WTC11 (cell line): ENCODE measurements around the gene KCNK4. TPM values are rescaled to one million over a fixed set of nuclear protein-coding genes. Genes with fewer than 3 reads are reported as not detected.

ENCODE experiments used
- ATAC-seq: fragments of 200-7000 bp; cut with Tn5 transposase; 2 replicates; pipeline ENCODE4 v1.10.0; 2021; ENCODE audit warnings: mild to moderate bottlenecking, moderate library complexity
- CTCF ChIA-PET: fragments of 300-600 bp; sonication (Branson Sonifier 250); formaldehyde crosslinking; loops from one replicate; lab custom pipeline; 2021; ENCODE audit warnings: antibody characterized with exemption; lab: Charles Lee
- POLR2A ChIA-PET: fragments of 350-600 bp; sonication (Branson Sonifier 250); formaldehyde crosslinking; loops from one replicate; lab custom pipeline; 2021; ENCODE audit warnings: antibody characterized with exemption; lab: Charles Lee
- DNase-seq: peaks from one replicate; pipeline ENCODE4 v3.0.0; 2021; ENCODE audit warnings: low spot score
- H3K27ac Mint-ChIP-seq: 2 replicates; pipeline ENCODE4 v1.8.0; 2021; ENCODE audit warnings: mixed read lengths
- H3K27me3 Mint-ChIP-seq: 2 replicates; pipeline ENCODE4 v1.8.0; 2021; ENCODE audit warnings: low read depth, mild to moderate bottlenecking, moderate library complexity, mixed read lengths
- H3K36me3 Mint-ChIP-seq: 2 replicates; pipeline ENCODE4 v1.8.0; 2021; ENCODE audit warnings: mixed read lengths
- H3K4me1 Mint-ChIP-seq: 2 replicates; pipeline ENCODE4 v1.8.0; 2022; ENCODE audit warnings: mixed read lengths
- H3K4me3 Mint-ChIP-seq: 2 replicates; pipeline ENCODE4 v1.8.0; 2021; ENCODE audit warnings: mild to moderate bottlenecking, moderate library complexity, mixed read lengths
- H3K9me3 Mint-ChIP-seq: 2 replicates; pipeline ENCODE4 v1.8.0; 2021; ENCODE audit warnings: mixed read lengths
- ATF1 ChIP-seq: sonication (generic); formaldehyde crosslinking; IDR thresholded peaks from 2 replicates; pipeline ENCODE4 v1.8.1; 2023; ENCODE audit warnings: mild to moderate bottlenecking, moderate library complexity, missing genetic modification reagents
- HMGA2 ChIP-seq: fragments of 250-450 bp; sonication (Bioruptor Pico); IDR thresholded peaks from 2 replicates; pipeline ENCODE4 v1.4.0; 2021; ENCODE audit warnings: mild to moderate bottlenecking, moderate library complexity
- NFATC4 ChIP-seq: fragments of 250-450 bp; sonication (Bioruptor Pico); IDR thresholded peaks from 2 replicates; pipeline ENCODE4 v1.9.0; 2021; ENCODE audit warnings: mild to moderate bottlenecking
- NR1H2 ChIP-seq: sonication (generic); formaldehyde crosslinking; IDR thresholded peaks from 2 replicates; pipeline ENCODE4 v1.9.0; 2021; ENCODE audit warnings: mild to moderate bottlenecking, moderate library complexity, missing genetic modification reagents
- SOX15 ChIP-seq: fragments of 250-450 bp; sonication (Bioruptor Pico); IDR thresholded peaks from 2 replicates; pipeline ENCODE4 v1.9.0; 2021; ENCODE audit warnings: mild to moderate bottlenecking
- ZNF121 ChIP-seq: sonication (generic); formaldehyde crosslinking; IDR thresholded peaks from 2 replicates; pipeline ENCODE4 v1.8.0; 2023; ENCODE audit warnings: missing genetic modification reagents
- ZNF138 ChIP-seq: sonication (generic); formaldehyde crosslinking; conservative IDR thresholded peaks from 2 replicates; pipeline ENCODE4 v1.8.1; 2022; ENCODE audit warnings: mild to moderate bottlenecking, moderate library complexity, missing genetic modification reagents
- ZNF396 ChIP-seq: fragments of 250-450 bp; sonication (Bioruptor Pico); IDR thresholded peaks from 2 replicates; pipeline ENCODE4 v1.8.0; 2021; ENCODE audit warnings: mild to moderate bottlenecking, moderate library complexity, borderline replicate concordance
- ZNF671 ChIP-seq: fragments of 250-450 bp; sonication (Bioruptor Pico); IDR thresholded peaks from 2 replicates; pipeline ENCODE4 v1.8.0; 2021; ENCODE audit warnings: mild to moderate bottlenecking
- total RNA-seq: library from RNA; stranded (reverse); gene quantifications from 3 replicates; pipeline ENCODE4 v1.2.3, GENCODE V29; 2021
- TF ChIP-seq, protein P1 (sequence below): fragments of 200-600 bp; IDR thresholded peaks from 2 replicates; pipeline ENCODE4 v1.8.0; 2022; ENCODE audit warnings: antibody characterized with exemption
- TF ChIP-seq, protein P2 (sequence below): sonication (generic); formaldehyde crosslinking; IDR thresholded peaks from 2 replicates; pipeline ENCODE4 v1.8.0; 2022; ENCODE audit warnings: mild to moderate bottlenecking, missing genetic modification reagents
- TF ChIP-seq, protein P3 (sequence below): sonication (generic); formaldehyde crosslinking; IDR thresholded peaks from 2 replicates; pipeline ENCODE4 v1.8.0; 2023; ENCODE audit warnings: mild to moderate bottlenecking, missing genetic modification reagents
- TF ChIP-seq, protein P4 (sequence below): sonication (generic); formaldehyde crosslinking; IDR thresholded peaks from 2 replicates; pipeline ENCODE4 v1.8.0; 2023; ENCODE audit warnings: missing genetic modification reagents, mild to moderate bottlenecking, borderline replicate concordance
- TF ChIP-seq, protein P5 (sequence below): sonication (generic); formaldehyde crosslinking; IDR thresholded peaks from 2 replicates; pipeline ENCODE4 v1.8.0; 2022; ENCODE audit warnings: missing genetic modification reagents
- TF ChIP-seq, protein P6 (sequence below): sonication (generic); formaldehyde crosslinking; IDR thresholded peaks from 2 replicates; pipeline ENCODE4 v1.8.1; 2023; ENCODE audit warnings: mild to moderate bottlenecking, missing genetic modification reagents

Gene KCNK4
- total RNA-seq, 1 experiment from 2014 or later: 0.74 TPM

DNA sequence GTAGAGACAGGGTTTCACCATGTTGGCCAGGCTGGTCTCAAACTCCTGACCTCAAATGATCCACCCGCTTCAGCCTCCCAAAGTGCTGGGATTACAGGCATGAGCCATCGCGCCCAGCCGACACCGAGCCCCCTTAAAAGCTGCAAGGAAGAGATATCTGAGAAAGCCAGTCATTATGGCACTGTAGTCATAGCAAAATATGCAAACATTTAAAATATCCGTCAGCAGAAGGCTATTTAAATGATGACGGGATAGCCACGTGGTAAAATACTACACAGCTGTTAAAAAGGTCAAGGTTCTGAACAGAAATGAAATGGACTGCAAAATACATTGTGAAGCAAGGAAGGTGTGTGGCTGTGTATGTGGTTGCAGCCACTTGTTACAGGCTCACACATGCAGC lies 42.5 kb downstream of the KCNK4 start:
- no peak overlapping the region for H3K27ac Mint-ChIP-seq
- DNase-seq (no peak), ATAC-seq (no peak)
- peaks cover 10% of the 10 kb centered on the region for H3K4me1 Mint-ChIP-seq
- CTCF ChIA-PET: interaction anchor here (4.1 to 4.8 kb wide), 3 partner anchors 8 to 29 kb away, joined by 23 to 118 read pairs (median 70); partner anchors contain the start of genes CCDC88B and ESRRA
- H3K27me3 Mint-ChIP-seq: peaks cover 11% of the 10 kb centered on the region
- H3K9me3 Mint-ChIP-seq: no peaks in the 10 kb centered on the region
- TF ChIP-seq, protein P1, sequence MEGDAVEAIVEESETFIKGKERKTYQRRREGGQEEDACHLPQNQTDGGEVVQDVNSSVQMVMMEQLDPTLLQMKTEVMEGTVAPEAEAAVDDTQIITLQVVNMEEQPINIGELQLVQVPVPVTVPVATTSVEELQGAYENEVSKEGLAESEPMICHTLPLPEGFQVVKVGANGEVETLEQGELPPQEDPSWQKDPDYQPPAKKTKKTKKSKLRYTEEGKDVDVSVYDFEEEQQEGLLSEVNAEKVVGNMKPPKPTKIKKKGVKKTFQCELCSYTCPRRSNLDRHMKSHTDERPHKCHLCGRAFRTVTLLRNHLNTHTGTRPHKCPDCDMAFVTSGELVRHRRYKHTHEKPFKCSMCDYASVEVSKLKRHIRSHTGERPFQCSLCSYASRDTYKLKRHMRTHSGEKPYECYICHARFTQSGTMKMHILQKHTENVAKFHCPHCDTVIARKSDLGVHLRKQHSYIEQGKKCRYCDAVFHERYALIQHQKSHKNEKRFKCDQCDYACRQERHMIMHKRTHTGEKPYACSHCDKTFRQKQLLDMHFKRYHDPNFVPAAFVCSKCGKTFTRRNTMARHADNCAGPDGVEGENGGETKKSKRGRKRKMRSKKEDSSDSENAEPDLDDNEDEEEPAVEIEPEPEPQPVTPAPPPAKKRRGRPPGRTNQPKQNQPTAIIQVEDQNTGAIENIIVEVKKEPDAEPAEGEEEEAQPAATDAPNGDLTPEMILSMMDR: no peak
- TF ChIP-seq, protein P2, sequence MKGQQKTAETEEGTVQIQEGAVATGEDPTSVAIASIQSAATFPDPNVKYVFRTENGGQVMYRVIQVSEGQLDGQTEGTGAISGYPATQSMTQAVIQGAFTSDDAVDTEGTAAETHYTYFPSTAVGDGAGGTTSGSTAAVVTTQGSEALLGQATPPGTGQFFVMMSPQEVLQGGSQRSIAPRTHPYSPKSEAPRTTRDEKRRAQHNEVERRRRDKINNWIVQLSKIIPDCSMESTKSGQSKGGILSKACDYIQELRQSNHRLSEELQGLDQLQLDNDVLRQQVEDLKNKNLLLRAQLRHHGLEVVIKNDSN: no peak
- POLR2A ChIA-PET: no interaction called here
- no peak overlapping the region for H3K4me3 Mint-ChIP-seq
- H3K36me3 Mint-ChIP-seq: no peaks in the 10 kb centered on the region

DNA sequence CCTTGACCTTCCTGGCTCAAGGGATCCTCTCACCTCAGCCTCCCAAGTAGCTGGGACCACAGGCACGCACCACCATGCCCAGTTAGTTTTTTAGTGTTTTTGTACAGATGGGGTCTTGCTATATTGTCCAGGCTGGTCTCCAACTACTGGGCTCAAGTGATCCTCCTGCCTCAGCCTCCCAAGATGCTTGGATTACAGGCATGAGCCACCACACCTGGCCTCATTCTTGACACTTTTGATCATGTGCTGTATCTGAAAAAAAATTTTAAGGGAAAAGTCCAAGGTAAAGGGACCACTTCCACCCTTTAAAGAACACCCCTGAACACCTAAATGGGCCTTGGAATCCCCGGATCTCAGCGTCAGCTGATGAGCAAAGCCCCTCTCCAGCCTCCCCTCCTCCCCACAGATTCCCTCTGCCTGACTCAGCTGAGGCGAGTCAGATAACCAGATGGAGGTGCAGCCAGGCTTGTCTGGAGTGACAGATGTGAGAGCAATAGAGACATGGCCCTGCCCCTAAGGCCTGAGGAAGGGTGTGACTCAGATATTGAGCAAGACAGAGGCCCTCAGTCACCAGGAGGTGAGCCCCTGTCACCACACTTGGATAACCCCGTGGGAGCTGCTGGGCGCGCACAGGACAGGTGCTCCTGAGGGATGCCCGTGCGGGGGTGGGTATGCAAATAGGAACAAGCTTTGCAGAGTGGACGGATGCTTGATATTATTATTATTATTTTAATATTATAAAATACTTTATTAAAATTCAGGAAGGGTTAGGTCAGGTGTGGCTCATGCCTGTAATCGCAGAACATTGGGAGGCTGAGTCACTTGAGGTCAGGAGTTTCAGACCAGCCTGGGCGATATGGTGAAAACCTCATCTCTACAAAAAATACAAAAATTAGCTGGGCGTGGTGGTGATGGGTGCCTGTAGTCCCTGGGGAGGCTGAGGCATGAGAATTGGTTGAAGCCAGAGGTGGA lies 43.9 kb downstream of the KCNK4 start:
- ChIA-PET POLR2A (no interaction called here), CTCF (interaction anchor here (13.9 kb wide), 1 partner anchor 18 kb away, joined by 437 read pairs; no protein-coding TSS in a partner anchor)
- H3K27ac Mint-ChIP-seq: no peak overlapping the region
- H3K9me3 Mint-ChIP-seq: no peaks in the 10 kb centered on the region
- H3K27me3 Mint-ChIP-seq: peaks cover 25% of the 10 kb centered on the region
- H3K4me3 Mint-ChIP-seq: no peak overlapping the region
- peaks cover 14% of the 10 kb centered on the region for H3K4me1 Mint-ChIP-seq
- peak; percentile 50 for ATAC-seq
- TF ChIP-seq ZNF396 (CRISPR knock-in tag) (no peak), SOX15 (CRISPR knock-in tag) (no peak), NR1H2 (CRISPR knock-in tag) (no peak), ZNF671 (CRISPR knock-in tag) (no peak), ATF1 (no peak), NFATC4 (CRISPR knock-in tag) (no peak), HMGA2 (CRISPR knock-in tag) (0 out of 2 replicates have a peak, but pooled peaks have one; percentile 39), ZNF138 (CRISPR knock-in tag) (no peak), ZNF121 (CRISPR knock-in tag) (peak; percentile 95)
- TF ChIP-seq, protein P3, sequence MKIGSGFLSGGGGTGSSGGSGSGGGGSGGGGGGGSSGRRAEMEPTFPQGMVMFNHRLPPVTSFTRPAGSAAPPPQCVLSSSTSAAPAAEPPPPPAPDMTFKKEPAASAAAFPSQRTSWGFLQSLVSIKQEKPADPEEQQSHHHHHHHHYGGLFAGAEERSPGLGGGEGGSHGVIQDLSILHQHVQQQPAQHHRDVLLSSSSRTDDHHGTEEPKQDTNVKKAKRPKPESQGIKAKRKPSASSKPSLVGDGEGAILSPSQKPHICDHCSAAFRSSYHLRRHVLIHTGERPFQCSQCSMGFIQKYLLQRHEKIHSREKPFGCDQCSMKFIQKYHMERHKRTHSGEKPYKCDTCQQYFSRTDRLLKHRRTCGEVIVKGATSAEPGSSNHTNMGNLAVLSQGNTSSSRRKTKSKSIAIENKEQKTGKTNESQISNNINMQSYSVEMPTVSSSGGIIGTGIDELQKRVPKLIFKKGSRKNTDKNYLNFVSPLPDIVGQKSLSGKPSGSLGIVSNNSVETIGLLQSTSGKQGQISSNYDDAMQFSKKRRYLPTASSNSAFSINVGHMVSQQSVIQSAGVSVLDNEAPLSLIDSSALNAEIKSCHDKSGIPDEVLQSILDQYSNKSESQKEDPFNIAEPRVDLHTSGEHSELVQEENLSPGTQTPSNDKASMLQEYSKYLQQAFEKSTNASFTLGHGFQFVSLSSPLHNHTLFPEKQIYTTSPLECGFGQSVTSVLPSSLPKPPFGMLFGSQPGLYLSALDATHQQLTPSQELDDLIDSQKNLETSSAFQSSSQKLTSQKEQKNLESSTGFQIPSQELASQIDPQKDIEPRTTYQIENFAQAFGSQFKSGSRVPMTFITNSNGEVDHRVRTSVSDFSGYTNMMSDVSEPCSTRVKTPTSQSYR (CRISPR knock-in tag): no peak
- TF ChIP-seq, protein P4, sequence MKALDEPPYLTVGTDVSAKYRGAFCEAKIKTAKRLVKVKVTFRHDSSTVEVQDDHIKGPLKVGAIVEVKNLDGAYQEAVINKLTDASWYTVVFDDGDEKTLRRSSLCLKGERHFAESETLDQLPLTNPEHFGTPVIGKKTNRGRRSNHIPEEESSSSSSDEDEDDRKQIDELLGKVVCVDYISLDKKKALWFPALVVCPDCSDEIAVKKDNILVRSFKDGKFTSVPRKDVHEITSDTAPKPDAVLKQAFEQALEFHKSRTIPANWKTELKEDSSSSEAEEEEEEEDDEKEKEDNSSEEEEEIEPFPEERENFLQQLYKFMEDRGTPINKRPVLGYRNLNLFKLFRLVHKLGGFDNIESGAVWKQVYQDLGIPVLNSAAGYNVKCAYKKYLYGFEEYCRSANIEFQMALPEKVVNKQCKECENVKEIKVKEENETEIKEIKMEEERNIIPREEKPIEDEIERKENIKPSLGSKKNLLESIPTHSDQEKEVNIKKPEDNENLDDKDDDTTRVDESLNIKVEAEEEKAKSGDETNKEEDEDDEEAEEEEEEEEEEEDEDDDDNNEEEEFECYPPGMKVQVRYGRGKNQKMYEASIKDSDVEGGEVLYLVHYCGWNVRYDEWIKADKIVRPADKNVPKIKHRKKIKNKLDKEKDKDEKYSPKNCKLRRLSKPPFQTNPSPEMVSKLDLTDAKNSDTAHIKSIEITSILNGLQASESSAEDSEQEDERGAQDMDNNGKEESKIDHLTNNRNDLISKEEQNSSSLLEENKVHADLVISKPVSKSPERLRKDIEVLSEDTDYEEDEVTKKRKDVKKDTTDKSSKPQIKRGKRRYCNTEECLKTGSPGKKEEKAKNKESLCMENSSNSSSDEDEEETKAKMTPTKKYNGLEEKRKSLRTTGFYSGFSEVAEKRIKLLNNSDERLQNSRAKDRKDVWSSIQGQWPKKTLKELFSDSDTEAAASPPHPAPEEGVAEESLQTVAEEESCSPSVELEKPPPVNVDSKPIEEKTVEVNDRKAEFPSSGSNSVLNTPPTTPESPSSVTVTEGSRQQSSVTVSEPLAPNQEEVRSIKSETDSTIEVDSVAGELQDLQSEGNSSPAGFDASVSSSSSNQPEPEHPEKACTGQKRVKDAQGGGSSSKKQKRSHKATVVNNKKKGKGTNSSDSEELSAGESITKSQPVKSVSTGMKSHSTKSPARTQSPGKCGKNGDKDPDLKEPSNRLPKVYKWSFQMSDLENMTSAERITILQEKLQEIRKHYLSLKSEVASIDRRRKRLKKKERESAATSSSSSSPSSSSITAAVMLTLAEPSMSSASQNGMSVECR (CRISPR knock-in tag): no peak
- TF ChIP-seq, protein P5, sequence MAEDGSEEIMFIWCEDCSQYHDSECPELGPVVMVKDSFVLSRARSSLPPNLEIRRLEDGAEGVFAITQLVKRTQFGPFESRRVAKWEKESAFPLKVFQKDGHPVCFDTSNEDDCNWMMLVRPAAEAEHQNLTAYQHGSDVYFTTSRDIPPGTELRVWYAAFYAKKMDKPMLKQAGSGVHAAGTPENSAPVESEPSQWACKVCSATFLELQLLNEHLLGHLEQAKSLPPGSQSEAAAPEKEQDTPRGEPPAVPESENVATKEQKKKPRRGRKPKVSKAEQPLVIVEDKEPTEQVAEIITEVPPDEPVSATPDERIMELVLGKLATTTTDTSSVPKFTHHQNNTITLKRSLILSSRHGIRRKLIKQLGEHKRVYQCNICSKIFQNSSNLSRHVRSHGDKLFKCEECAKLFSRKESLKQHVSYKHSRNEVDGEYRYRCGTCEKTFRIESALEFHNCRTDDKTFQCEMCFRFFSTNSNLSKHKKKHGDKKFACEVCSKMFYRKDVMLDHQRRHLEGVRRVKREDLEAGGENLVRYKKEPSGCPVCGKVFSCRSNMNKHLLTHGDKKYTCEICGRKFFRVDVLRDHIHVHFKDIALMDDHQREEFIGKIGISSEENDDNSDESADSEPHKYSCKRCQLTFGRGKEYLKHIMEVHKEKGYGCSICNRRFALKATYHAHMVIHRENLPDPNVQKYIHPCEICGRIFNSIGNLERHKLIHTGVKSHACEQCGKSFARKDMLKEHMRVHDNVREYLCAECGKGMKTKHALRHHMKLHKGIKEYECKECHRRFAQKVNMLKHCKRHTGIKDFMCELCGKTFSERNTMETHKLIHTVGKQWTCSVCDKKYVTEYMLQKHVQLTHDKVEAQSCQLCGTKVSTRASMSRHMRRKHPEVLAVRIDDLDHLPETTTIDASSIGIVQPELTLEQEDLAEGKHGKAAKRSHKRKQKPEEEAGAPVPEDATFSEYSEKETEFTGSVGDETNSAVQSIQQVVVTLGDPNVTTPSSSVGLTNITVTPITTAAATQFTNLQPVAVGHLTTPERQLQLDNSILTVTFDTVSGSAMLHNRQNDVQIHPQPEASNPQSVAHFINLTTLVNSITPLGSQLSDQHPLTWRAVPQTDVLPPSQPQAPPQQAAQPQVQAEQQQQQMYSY (CRISPR knock-in tag): no peak
- TF ChIP-seq, protein P6, sequence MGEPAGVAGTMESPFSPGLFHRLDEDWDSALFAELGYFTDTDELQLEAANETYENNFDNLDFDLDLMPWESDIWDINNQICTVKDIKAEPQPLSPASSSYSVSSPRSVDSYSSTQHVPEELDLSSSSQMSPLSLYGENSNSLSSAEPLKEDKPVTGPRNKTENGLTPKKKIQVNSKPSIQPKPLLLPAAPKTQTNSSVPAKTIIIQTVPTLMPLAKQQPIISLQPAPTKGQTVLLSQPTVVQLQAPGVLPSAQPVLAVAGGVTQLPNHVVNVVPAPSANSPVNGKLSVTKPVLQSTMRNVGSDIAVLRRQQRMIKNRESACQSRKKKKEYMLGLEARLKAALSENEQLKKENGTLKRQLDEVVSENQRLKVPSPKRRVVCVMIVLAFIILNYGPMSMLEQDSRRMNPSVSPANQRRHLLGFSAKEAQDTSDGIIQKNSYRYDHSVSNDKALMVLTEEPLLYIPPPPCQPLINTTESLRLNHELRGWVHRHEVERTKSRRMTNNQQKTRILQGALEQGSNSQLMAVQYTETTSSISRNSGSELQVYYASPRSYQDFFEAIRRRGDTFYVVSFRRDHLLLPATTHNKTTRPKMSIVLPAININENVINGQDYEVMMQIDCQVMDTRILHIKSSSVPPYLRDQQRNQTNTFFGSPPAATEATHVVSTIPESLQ (CRISPR knock-in tag): no peak
- TF ChIP-seq, all 79 proteins: peak for 2
- no peak for DNase-seq
- H3K36me3 Mint-ChIP-seq: no peaks in the 10 kb centered on the region
